WERI-Rb-1 (cell line): ENCODE data around the gene RSL24D1.

Experiments
- DNase-seq: peaks from one replicate; pipeline ENCODE4 v3.0.0-alpha.2; 2020
- H3K27ac ChIP-seq: fragments of 250-450 bp; sonication (Bioruptor Pico); 2 replicates; pipeline ENCODE4 v1.5.1; 2020; ENCODE audit warnings: mild to moderate bottlenecking, moderate library complexity
- H3K27me3 ChIP-seq: fragments of 250-450 bp; sonication (Bioruptor Pico); 2 replicates; pipeline ENCODE4 v1.5.1; 2021; ENCODE audit warnings: mild to moderate bottlenecking, low read depth, moderate library complexity; ENCODE audit not compliant: insufficient read depth, severe bottlenecking
- H3K36me3 ChIP-seq: fragments of 250-450 bp; sonication (Bioruptor Pico); 2 replicates; pipeline ENCODE4 v1.5.1; 2020; ENCODE audit warnings: mild to moderate bottlenecking, moderate library complexity
- H3K4me3 ChIP-seq: 2 replicates; pipeline ENCODE4 v1.5.1; 2011; ENCODE audit warnings: low read depth, mild to moderate bottlenecking, control low read depth, low read length
- H3K9me3 ChIP-seq: fragments of 250-450 bp; sonication (Bioruptor Pico); 2 replicates; pipeline ENCODE4 v1.5.1; 2021; ENCODE audit warnings: mild to moderate bottlenecking, moderate library complexity; ENCODE audit not compliant: severe bottlenecking
- CTCF ChIP-seq: IDR thresholded peaks from 2 replicates; pipeline ENCODE4 v1.5.1; 2011; ENCODE audit warnings: low read depth, mild to moderate bottlenecking, control low read depth, inconsistent platforms, low read length

RSL24D1 gene

DNA sequence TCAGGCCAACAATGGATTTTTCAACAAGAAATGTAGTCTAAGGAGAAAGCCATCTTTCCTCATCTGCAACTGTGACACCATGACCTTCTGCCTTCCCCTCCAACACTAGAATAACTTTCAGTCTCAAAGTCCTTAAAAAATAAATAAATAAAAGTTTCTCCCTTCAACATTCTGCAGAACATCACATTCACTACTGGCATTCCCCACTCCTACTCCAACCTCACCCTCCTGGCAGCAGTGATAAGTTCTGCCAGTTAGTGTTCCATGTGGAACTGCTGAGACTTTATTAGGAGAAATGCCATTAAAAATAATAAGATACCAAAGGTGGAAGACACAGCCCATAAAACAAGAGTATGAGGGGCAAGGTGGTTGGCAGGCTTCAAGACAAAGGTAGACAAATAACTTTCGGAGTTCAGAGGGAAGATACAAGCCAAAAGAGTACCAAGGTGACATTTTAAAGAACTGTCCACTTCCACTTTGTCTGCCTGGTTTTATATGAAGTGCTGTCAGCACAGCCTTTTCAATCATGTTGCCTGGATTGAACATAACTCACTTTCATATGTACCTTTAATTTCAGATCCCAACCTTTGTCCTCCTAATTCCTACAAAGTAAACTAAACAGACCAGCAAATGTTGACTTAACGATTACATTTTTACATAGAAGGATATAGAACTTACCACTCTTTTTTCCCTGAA, 37.5 kb upstream of the RSL24D1 start:
- H3K4me3 ChIP-seq, result no peak overlapping the region
- H3K27me3 ChIP-seq, result no peaks in the 10 kb centered on the region
- no peak overlapping the region for H3K27ac ChIP-seq
- no peaks in the 10 kb centered on the region for H3K36me3 ChIP-seq
- TF ChIP-seq CTCF, result no peak
- DNase-seq, result no peak
- H3K9me3 ChIP-seq, result no peaks in the 10 kb centered on the region

GRCh38 chr15:55231455-55231854, 34.7 kb upstream of the RSL24D1 start:
- no peak for DNase-seq
- TF ChIP-seq CTCF, result no peak
- no peak overlapping the region for H3K4me3 ChIP-seq
- no peaks in the 10 kb centered on the region for H3K9me3 ChIP-seq
- H3K27me3 ChIP-seq, result no peaks in the 10 kb centered on the region
- no peaks in the 10 kb centered on the region for H3K36me3 ChIP-seq
- H3K27ac ChIP-seq, result no peak overlapping the region

DNA sequence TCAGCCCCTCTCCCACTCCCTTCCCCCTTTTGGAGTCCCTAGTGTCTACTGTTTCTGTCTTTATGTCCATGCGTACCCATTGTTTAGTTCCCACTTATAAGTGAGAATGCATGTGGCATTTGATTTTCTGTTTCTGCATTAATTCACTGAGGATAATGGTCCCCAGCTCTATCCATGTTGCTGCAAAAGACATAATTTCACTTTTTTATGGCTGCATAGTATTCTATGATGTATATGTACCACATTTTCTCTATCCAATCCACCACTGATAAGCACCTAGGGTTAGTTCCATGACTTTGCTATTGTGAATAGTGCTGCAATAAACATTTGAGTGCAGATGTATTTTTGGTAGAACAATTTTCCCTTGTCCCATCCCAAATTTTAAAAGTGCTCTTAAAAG, 34.2 kb upstream of the RSL24D1 start:
- Histone ChIP-seq H3K27me3 (no peaks in the 10 kb centered on the region), H3K4me3 (no peak overlapping the region), H3K27ac (no peak overlapping the region), H3K9me3 (no peaks in the 10 kb centered on the region), H3K36me3 (no peaks in the 10 kb centered on the region)
- DNase-seq, result no peak
- TF ChIP-seq CTCF, result no peak

DNA sequence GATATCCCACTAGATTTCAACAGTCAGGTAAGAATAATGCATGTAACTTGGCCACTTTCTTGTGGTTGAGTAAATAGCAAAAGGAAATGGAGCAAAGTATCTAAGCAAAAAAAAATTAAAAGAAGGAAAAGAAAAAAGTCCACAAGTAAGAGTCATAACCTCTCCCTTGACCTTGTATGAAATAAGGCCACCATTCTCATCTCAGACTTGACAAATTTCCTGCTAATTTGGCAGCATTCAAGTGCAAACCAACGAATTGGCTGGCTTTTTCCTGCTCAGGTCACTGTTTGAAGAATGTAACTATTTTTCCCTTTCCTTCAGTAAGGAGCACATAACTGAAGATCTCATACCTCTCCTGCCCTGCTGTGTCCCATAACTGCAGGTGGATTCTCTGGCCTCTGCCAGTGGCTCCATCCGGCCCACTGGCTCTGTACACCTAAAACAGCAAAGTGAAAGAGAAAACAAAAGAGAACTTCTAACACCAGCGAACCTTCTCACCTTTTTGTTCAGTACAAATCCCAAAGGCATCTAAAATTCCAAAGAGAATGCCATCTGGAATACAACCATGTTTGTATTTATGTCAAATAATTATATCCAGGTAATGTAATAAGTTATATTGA, 33.4 kb upstream of the RSL24D1 start:
- no peak overlapping the region for H3K27ac ChIP-seq
- TF ChIP-seq CTCF, result no peak
- no peaks in the 10 kb centered on the region for H3K27me3 ChIP-seq
- no peak for DNase-seq
- H3K4me3 ChIP-seq, result no peak overlapping the region
- H3K9me3 ChIP-seq, result no peaks in the 10 kb centered on the region
- H3K36me3 ChIP-seq, result no peaks in the 10 kb centered on the region; the same call in 1 of the 2 replicates

DNA sequence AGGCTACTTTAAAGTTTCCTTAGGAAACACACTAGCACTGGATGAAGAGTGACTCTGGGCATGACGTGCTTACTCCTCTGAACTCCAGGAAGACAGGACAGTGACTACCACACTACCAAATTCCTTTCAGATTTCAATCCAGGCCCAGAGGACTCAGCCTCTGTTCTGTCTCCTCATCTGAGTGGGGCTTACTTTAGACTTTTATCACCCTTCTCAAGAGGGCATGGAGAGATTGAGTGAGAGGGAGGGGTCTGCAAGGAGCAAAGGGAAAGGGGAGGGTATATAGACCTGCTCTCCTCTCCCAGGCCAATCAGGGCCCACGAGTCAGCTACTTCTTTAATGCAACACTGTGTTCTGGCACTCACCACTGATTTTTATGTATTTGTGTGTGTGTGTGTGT, 29.4 kb upstream of the RSL24D1 start:
- no peaks in the 10 kb centered on the region for H3K27me3 ChIP-seq
- no peak for DNase-seq
- no peaks in the 10 kb centered on the region; the same call in 1 of the 2 replicates for H3K36me3 ChIP-seq
- no peak for TF ChIP-seq CTCF
- H3K9me3 ChIP-seq, result no peaks in the 10 kb centered on the region
- no peak overlapping the region for H3K27ac ChIP-seq
- H3K4me3 ChIP-seq, result no peak overlapping the region
